Uterus (tissue), 2 donors: ENCODE measurements around the gene ILF2.

ENCODE experiments used
- CTCF ChIP-seq, 4 experiments: fragments of 200-600 bp in 2 of 4; fragments of 450-650 bp in 2 of 4; sonication (generic) in 2 of 4; IDR thresholded peaks; one replicate each; pipeline ENCODE4 v1.5.1; 2016 to 2019; ENCODE audit warnings: antibody characterized with exemption in 4 of 4, mild to moderate bottlenecking in 2 of 4, moderate library complexity in 1 of 4
- POLR2A ChIP-seq, 2 donors: fragments of 450-650 bp; IDR thresholded peaks; one replicate each; pipeline ENCODE4 v1.6.1; 2016; ENCODE audit warnings: antibody characterized with exemption in 2 of 2, mild to moderate bottlenecking in 1 of 2, moderate library complexity in 1 of 2

DNA sequence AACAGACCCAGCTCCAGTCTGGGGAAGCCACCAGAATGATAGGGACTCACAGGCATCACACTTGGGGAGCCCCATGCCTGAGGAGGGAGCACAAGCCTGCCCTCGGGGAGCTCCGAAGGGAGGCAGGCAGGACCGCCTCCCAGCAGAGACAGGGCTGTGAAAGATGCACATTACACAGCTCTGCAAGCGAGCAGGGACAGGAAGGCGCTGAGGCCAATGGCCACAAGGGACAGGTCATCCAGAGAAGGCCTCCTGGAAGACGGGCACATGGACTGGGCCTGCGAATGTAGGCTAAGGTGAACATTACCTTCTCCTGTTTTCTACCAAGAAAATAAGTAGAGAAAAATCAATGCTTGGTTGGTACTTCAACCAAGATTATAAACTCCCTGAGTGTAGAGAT lies 11.9 kb upstream of the ILF2 start:
- TF ChIP-seq CTCF (IDR thresholded peaks at IDR 0.05) (no peak), POLR2A (IDR thresholded peaks at IDR 0.05) (no peak)
